ENCODE results near the gene CRIM1.

DNA sequence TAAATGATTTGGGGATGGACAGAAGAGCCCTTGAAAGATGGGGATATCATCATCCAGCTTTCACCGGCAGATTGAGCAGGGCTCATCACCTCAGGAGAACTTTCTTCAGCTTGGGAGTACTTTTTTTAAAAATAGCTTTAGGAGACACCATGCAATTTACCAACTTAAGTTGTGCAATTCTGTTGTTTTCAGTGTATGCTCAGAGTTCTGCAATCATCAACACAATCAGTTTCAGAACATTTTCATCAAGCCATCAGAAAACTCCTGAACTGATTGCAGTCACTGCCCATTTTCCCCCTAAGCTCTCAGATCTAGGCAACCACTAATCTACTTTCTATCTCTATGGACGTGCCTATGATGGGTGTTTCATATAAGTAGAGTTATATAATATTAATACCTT, 117.7 kb downstream of the CRIM1 start:
- no peak for TF ChIP-seq CTCF (conservative IDR thresholded peaks at IDR 0.05)
- TF ChIP-seq EZH2 (IDR thresholded peaks at IDR 0.05; ENCODE audit: low read depth), result no peak

Data from PC-9 (cell line).